NCI-H748 treated with DMSO at 0.1 percent for 48 hours (cell line): Measurements from ENCODE around the gene ADAT3.

Experiments used
- DNase-seq: peaks from one replicate; lab custom pipeline; 2025; lab: John Stamatoyannopoulos, UW

Gene ADAT3

GRCh38 chr19:1912760-1913505, 7.7 kb downstream of the ADAT3 start:
- DNase-seq: no peak

- DNase-seq: no peak
Observed at GRCh38 chr19:1913781-1914577, 8.8 kb downstream of the ADAT3 start.

GRCh38 chr19:1914826-1915341, 9.7 kb downstream of the ADAT3 start:
- no peak for DNase-seq

GRCh38 chr19:1917146-1917545, 11.9 kb downstream of the ADAT3 start:
- no peak for DNase-seq

GRCh38 chr19:1917926-1918325, 12.7 kb downstream of the ADAT3 start:
- DNase-seq: no peak

GRCh38 chr19:1918975-1919374, 13.8 kb downstream of the ADAT3 start:
- no peak for DNase-seq

- DNase-seq: no peak
Observed at GRCh38 chr19:1920644-1921043, 15.4 kb downstream of the ADAT3 start.

- no peak for DNase-seq
Observed at GRCh38 chr19:1921326-1921725, 16.1 kb downstream of the ADAT3 start.

GRCh38 chr19:1921825-1922224, 16.6 kb downstream of the ADAT3 start:
- DNase-seq: no peak

GRCh38 chr19:1922803-1923202, 17.6 kb downstream of the ADAT3 start:
- no peak for DNase-seq

- DNase-seq: no peak
Observed at GRCh38 chr19:1923319-1923718, 18.1 kb downstream of the ADAT3 start.

GRCh38 chr19:1924320-1924961, 19.2 kb downstream of the ADAT3 start:
- no peak for DNase-seq

GRCh38 chr19:1925544-1925943, 20.3 kb downstream of the ADAT3 start:
- no peak for DNase-seq

GRCh38 chr19:1929021-1929742, 24.0 kb downstream of the ADAT3 start:
- peak; percentile 0 for DNase-seq

GRCh38 chr19:1931445-1931844, 26.2 kb downstream of the ADAT3 start:
- no peak for DNase-seq

- no peak for DNase-seq
Observed at GRCh38 chr19:1932395-1932794, 27.2 kb downstream of the ADAT3 start.

- no peak for DNase-seq
Observed at GRCh38 chr19:1933244-1933643, 28.0 kb downstream of the ADAT3 start.

- DNase-seq: no peak
Observed at GRCh38 chr19:1933942-1934341, 28.7 kb downstream of the ADAT3 start.

- no peak for DNase-seq
Observed at GRCh38 chr19:1935484-1936208, 30.4 kb downstream of the ADAT3 start.

- no peak for DNase-seq
Observed at GRCh38 chr19:1936430-1936829, 31.2 kb downstream of the ADAT3 start.

- no peak for DNase-seq
Observed at GRCh38 chr19:1936916-1937610, 31.9 kb downstream of the ADAT3 start.
